ENCODE measurements around the gene ANKUB1. TPM values are rescaled to one million over a fixed set of nuclear protein-coding genes. Genes with fewer than 3 reads are reported as not detected.
A peak's percentile ranks its signal among the peaks of the same experiment; 100 is the strongest.

ANKUB1 gene
- total RNA-seq, 1 experiment from 2014 or later, result not detected

- TF ChIP-seq ZBTB33 (IDR thresholded peaks at IDR 0.05; ENCODE audit: extremely low read depth, insufficient replicate concordance, low read length) (peak; percentile 22), SP1 (IDR thresholded peaks at IDR 0.05; ENCODE audit: low read depth) (peak; percentile 95), TCF7L2 (IDR thresholded peaks at IDR 0.05; ENCODE audit: borderline replicate concordance, extremely low read depth, insufficient read depth, insufficient read length) (peak; percentile 45), CTCF (IDR thresholded peaks at IDR 0.05 in 2 of 3, conservative IDR thresholded peaks at IDR 0.05 in 1 of 3; ENCODE audit: borderline replicate concordance in 1 of 3, insufficient read depth in 1 of 3, low read depth in 2 of 3, low read length in 2 of 3) (no peak), EZH2phosphoT487 (IDR thresholded peaks at IDR 0.05; ENCODE audit: borderline replicate concordance) (no peak), RAD21 (IDR thresholded peaks at IDR 0.05; ENCODE audit: low read depth) (no peak), MAX (IDR thresholded peaks at IDR 0.05) (peak; percentile 90), POLR2AphosphoS5 (IDR thresholded peaks at IDR 0.05; ENCODE audit: low read depth, low read length) (peak; percentile 86), ZNF274 (IDR thresholded peaks at IDR 0.05; ENCODE audit: low read depth, low read length) (no peak), EGR1 (IDR thresholded peaks at IDR 0.05; ENCODE audit: low read depth) (peak; percentile 49; the same call in 1 of the 2 replicates), SRF (IDR thresholded peaks at IDR 0.05; ENCODE audit: low read depth) (no peak; the same call in 1 of the 2 replicates), SIN3A (IDR thresholded peaks at IDR 0.05; ENCODE audit: low read depth) (peak; percentile 95), ZFX (IDR thresholded peaks at IDR 0.05) (peak; percentile 86)
Observed at GRCh38 chr3:149812606-149813366, 20.4 kb upstream of the ANKUB1 start, which contains the start of gene RNF13 (continued).

Measured in HCT116 (cell line).